Kidney epithelial cell (primary cell): ENCODE data around the gene SEC63. TPM values are rescaled to one million over a fixed set of nuclear protein-coding genes. Genes with fewer than 3 reads are reported as not detected.

ENCODE experiments used
- DNase-seq: peaks from one replicate; pipeline ENCODE4 v3.0.0-alpha.2; 2010; ENCODE audit warnings: low read depth
- H3K27me3 ChIP-seq: 2 replicates; pipeline ENCODE4 v1.6.0; 2011; ENCODE audit warnings: low read length; ENCODE audit not compliant: control insufficient read depth, insufficient read depth
- H3K36me3 ChIP-seq: 2 replicates; pipeline ENCODE4 v1.5.1; 2011; ENCODE audit warnings: low read length; ENCODE audit not compliant: control insufficient read depth, insufficient read depth
- H3K4me3 ChIP-seq: 2 replicates; pipeline ENCODE4 v1.5.1; 2011; ENCODE audit warnings: low read depth, mild to moderate bottlenecking, control low read depth, low read length
- CTCF ChIP-seq: IDR thresholded peaks from 2 replicates; pipeline ENCODE4 v1.5.1; 2011; ENCODE audit warnings: mild to moderate bottlenecking, moderate library complexity, low read length, control low read depth, inconsistent platforms; ENCODE audit not compliant: insufficient read depth, poor library complexity, severe bottlenecking
- total RNA-seq: library from RNA; depleted of rRNA; stranded (reverse); fragments of >200 nt; gene quantifications from 2 replicates; pipeline ENCODE4 v1.2.3, GENCODE V29; 2015

Gene SEC63
- total RNA-seq, 1 donor from 2014 or later: 25.1 TPM

DNA sequence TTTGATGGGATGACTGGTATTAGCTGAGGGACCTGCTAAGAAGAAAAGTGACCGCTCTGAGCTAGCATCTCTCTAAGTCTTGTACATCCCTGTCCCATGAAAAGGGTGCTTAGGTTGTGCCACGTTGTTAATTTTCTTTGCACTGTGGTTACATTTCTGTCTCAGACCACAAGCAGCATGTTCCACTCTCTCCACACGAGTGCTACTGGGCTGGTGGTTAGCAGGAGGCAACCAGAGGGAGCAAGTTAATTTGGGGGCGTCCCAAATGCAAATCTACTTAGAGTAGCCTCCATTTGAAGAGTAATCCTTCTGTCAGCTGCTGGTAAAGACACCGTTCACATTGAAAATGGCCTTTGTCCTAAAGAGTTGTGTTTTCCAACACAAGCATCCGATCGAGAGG lies 130.5 kb downstream of the SEC63 start:
- Histone ChIP-seq H3K4me3 (no peak overlapping the region), H3K27me3 (no peaks in the 10 kb centered on the region), H3K36me3 (no peaks in the 10 kb centered on the region)
- no peak for DNase-seq
- no peak for TF ChIP-seq CTCF

DNA sequence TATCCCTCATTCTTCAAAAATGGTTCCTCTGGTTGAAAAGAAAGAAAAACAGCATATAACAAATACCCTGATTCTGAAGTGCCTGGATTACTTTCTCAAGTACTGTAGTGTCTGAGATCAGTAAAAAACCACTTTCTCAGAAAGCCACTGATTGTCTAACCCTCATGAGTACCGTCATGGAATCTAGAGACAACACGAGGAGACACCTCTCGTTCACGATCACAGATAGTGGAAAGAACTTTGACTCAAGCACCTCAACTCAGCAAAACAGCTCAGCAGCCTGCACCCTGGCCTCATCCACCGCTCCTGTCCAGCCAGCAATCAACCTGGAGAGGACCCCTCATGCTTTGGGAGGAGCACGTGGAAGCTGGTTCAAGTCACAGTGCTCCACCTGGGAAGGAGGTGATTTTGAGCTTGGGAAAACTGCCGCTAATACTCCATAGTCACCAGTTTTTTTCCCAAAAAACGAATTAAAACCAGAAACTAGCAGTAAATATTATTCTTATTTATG lies 134.9 kb downstream of the SEC63 start:
- TF ChIP-seq CTCF: no peak
- Histone ChIP-seq H3K27me3 (no peaks in the 10 kb centered on the region), H3K4me3 (no peak overlapping the region), H3K36me3 (no peaks in the 10 kb centered on the region)
- DNase-seq: no peak

DNA sequence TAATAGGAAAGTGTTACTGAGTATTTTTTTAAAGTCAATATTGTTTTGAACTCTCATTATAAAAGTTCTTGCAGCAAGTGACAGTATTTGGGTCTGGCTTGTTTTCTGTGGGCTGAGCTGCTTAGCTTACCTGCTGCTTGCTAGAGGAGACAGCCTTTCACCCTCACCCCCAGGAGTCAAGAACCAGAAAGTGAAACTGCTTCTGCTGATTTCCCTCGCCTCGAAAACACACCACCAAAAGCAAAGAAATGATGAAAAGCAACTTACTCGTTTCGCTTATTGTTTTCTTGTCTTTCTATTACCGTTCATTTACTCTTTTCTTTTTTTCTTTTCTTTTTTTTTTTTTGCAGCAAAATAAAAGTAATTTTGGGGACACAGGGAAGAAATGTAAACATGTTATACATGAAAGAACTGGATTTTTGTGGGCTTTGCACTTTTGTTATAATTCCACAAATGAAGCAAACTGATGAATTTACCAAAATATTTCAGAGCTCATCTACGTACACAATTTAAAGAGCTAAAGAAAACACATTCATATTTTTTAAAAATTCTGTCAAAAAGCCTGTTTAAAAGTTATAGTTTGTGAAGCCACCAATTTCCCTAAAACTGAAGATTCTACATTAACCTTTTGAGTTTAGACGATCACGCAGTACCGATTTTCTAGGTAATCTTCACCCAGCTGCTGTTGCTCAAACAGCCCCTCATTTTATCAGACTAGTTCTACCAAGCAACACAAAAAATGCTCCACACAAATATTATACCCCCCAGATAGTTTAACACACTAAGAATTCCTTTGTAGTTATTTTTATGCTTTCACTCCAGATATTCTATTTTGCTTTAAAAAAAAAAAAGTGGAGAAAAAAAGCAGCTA lies 135.6 kb downstream of the SEC63 start:
- no peaks in the 10 kb centered on the region for H3K36me3 ChIP-seq
- H3K27me3 ChIP-seq: no peaks in the 10 kb centered on the region
- DNase-seq: no peak
- TF ChIP-seq CTCF: no peak
- no peak overlapping the region for H3K4me3 ChIP-seq

DNA sequence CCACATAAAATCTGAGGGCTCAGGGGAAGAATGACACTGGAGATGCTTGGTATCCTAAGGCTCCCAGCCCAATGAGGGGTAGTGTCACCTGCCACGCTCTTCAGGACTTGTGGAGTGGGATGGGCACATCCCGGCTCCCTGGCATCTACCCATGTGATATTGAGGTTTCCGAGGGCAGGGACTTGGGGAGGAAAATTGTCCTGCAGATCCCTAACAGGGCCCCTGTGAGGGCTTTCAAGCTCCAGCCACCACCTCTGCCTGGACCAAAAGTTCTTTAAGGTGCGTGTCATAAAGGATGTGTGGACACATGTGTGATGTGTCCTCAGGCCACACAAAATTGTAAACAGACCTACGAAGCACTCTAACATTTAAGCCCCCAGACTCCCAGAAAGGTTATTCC lies 136.4 kb downstream of the SEC63 start:
- DNase-seq: no peak
- no peak overlapping the region for H3K4me3 ChIP-seq
- no peaks in the 10 kb centered on the region for H3K36me3 ChIP-seq
- H3K27me3 ChIP-seq: no peaks in the 10 kb centered on the region
- TF ChIP-seq CTCF: no peak

DNA sequence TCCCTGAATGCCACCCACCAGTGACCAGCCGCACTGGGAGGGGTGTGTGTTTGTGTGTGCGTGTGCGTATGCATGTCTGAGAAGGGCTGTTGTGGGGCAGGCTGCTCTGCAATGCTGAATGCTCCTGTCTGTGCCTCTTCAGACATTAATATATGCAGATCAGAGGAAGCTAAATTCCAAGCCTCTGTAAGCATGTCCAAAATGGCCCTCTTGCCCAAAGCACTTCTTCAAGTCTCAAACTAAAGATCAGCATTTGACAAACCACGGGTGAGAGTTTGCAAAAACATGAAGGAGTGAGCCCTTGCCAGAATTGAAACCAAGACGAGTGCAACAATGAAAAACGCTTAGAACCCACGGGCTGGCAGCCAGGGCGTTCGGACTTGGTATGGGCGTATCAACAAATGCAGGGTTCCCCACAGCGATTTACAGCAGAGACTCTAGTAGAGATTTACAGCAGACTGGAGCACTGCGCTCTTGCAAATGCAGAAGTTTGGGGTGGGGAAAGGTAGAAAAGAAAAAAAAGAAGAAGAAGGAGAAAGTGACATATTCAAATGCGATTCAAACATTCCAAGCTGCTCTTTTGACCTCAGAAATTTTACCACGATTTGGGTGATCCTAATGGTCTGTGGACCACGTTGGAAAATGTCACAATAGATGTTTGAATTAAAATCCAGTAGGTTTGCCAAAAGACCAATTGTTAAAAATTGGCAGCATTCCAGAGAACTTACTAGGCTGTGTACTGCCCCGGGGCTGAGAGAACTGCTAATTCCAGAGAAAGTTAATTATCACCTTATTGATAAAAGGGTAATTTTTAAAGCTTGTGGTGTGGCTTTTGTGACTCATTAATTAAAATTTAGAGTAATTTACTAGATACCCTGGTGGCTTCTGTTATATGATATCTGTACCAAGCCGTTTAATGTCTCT lies 137.4 kb downstream of the SEC63 start:
- H3K27me3 ChIP-seq: no peaks in the 10 kb centered on the region
- no peak for TF ChIP-seq CTCF
- H3K4me3 ChIP-seq: no peak overlapping the region

More for the DNA sequence above, 137.4 kb downstream of the SEC63 start:
- DNase-seq: peak; percentile 18
- no peaks in the 10 kb centered on the region for H3K36me3 ChIP-seq
